B cell (primary cell): Measurements from ENCODE around the gene LIPG. TPM values are rescaled to one million over a fixed set of nuclear protein-coding genes. Genes with fewer than 3 reads are reported as not detected.

Experiments used
- ATAC-seq: fragments of 200-7000 bp; cut with Tn5 transposase; one replicate; pipeline ENCODE4 v1.10.0; 2021; ENCODE audit warnings: low read depth, mild to moderate bottlenecking, moderate number of reproducible peaks, moderate library complexity
- CTCF ChIA-PET: fragments of 350-600 bp; sonication (Branson Sonifier 250); formaldehyde crosslinking; loops from one replicate; lab custom pipeline; 2021; ENCODE audit warnings: antibody characterized with exemption, inconsistent platforms; lab: Charles Lee
- POLR2A ChIA-PET: fragments of 350-600 bp; sonication (Branson Sonifier 250); formaldehyde crosslinking; loops from one replicate; lab custom pipeline; 2021; ENCODE audit warnings: antibody characterized with exemption; lab: Charles Lee
- DNase-seq: peaks from one replicate; pipeline ENCODE4 v3.0.0; 2013
- H2AFZ ChIP-seq: 2 replicates; pipeline ENCODE4 v1.6.1; 2012; ENCODE audit warnings: mild to moderate bottlenecking, low read depth, low read length; ENCODE audit not compliant: insufficient read depth, poor library complexity, severe bottlenecking
- H3K27ac ChIP-seq, 2 donors: 1 replicate in 1 of 2; 2 replicates in 1 of 2; pipeline ENCODE4 v1.5.1; 2012 to 2013; ENCODE audit warnings: low read length in 2 of 2, mild to moderate bottlenecking in 2 of 2, moderate library complexity in 1 of 2
- H3K27me3 ChIP-seq, 4 experiments: fragments of 200-600 bp in 1 of 4; sonication (generic) in 1 of 4; replicated peaks in 1 of 4; 1 replicate in 2 of 4; 2 replicates in 2 of 4; pipeline versions ENCODE4 v1.6.1 to v1.7.0; 2013 to 2016; ENCODE audit warnings: low read length in 3 of 4, mild to moderate bottlenecking in 2 of 4, mixed read lengths in 1 of 4, moderate library complexity in 1 of 4; ENCODE audit not compliant: insufficient read depth in 4 of 4, control insufficient read depth in 3 of 4; ENCODE audit errors: control extremely low read depth in 1 of 4
- H3K36me3 ChIP-seq, 2 experiments: replicated peaks in 1 of 2; 1 replicate in 1 of 2; 2 replicates in 1 of 2; pipeline versions ENCODE4 v1.6.1 to v1.7.1; 2013; ENCODE audit warnings: low read length in 1 of 2; ENCODE audit not compliant: insufficient read depth in 2 of 2, control insufficient read depth in 1 of 2; ENCODE audit errors: control extremely low read depth in 1 of 2, extremely low read depth in 1 of 2
- H3K4me1 ChIP-seq, 2 donors: fragments of 200-600 bp in 1 of 2; sonication (generic) in 1 of 2; 1 replicate in 1 of 2; 2 replicates in 1 of 2; pipeline versions ENCODE4 v1.5.1 to v1.6.1; 2013 to 2017; ENCODE audit warnings: low read length in 2 of 2; ENCODE audit not compliant: control insufficient read depth in 2 of 2, insufficient read depth in 2 of 2
- H3K4me2 ChIP-seq: replicated peaks from 2 replicates; pipeline ENCODE3; 2012; ENCODE audit warnings: mild to moderate bottlenecking, low read depth, low read length; ENCODE audit not compliant: poor library complexity, severe bottlenecking
- H3K4me3 ChIP-seq, 5 experiments: fragments of 200-600 bp in 1 of 5; sonication (generic) in 1 of 5; 1 replicate in 3 of 5; 2 replicates in 2 of 5; pipeline versions ENCODE4 v1.5.1 to v1.7.0; 2011 to 2016; ENCODE audit warnings: low read length in 4 of 5, mild to moderate bottlenecking in 4 of 5, low read depth in 2 of 5, control low read depth in 1 of 5, moderate library complexity in 1 of 5; ENCODE audit not compliant: insufficient read depth in 1 of 5; ENCODE audit errors: control extremely low read depth in 1 of 5, extremely low read depth in 1 of 5
- H3K79me2 ChIP-seq: fragments of 200-600 bp; sonication (generic); one replicate; pipeline ENCODE4 v1.6.0; 2016; ENCODE audit warnings: low read length; ENCODE audit not compliant: control insufficient read depth, insufficient read depth
- H3K9ac ChIP-seq: fragments of 200-600 bp; sonication (generic); 2 replicates; pipeline ENCODE4 v1.6.1; 2017; ENCODE audit warnings: mild to moderate bottlenecking, low read length, moderate library complexity
- H3K9me3 ChIP-seq, 3 donors: one replicate each; pipeline versions ENCODE4 v1.6.1 to v1.7.1; 2013; ENCODE audit warnings: low read length in 2 of 3; ENCODE audit not compliant: control insufficient read depth in 2 of 3, insufficient read depth in 1 of 3; ENCODE audit errors: control extremely low read depth in 1 of 3
- H4K20me1 ChIP-seq: 2 replicates; pipeline ENCODE4 v1.6.0; 2012; ENCODE audit warnings: mild to moderate bottlenecking, low read length; ENCODE audit not compliant: insufficient read depth, control insufficient read depth, poor library complexity, severe bottlenecking
- H3K27ac Mint-ChIP-seq: one replicate; pipeline ENCODE4 v1.8.0; 2021; ENCODE audit warnings: mixed read lengths
- H3K27me3 Mint-ChIP-seq: one replicate; pipeline ENCODE4 v1.8.0; 2021; ENCODE audit warnings: mixed read lengths
- H3K4me1 Mint-ChIP-seq: one replicate; pipeline ENCODE4 v1.8.0; 2021; ENCODE audit warnings: mixed read lengths
- H3K4me3 Mint-ChIP-seq: one replicate; pipeline ENCODE4 v1.8.0; 2021; ENCODE audit warnings: mixed read lengths
- H3K9me3 Mint-ChIP-seq: one replicate; pipeline ENCODE4 v1.8.0; 2022; ENCODE audit warnings: mixed read lengths; ENCODE audit not compliant: insufficient read depth
- EZH2 ChIP-seq: IDR thresholded peaks from 2 replicates; pipeline ENCODE4 v1.6.1; 2012; ENCODE audit warnings: borderline replicate concordance, low read depth, mild to moderate bottlenecking, moderate library complexity, low read length; ENCODE audit not compliant: insufficient read depth, poor library complexity, severe bottlenecking
- WGBS: methylation state at CpG from one replicate; pipeline ENCODE4 v1.1.5; 2013; ENCODE audit warnings: missing lambda C conversion rate; ENCODE audit not compliant: insufficient coverage; 5-methylcytosine and 5-hydroxymethylcytosine counted together
- intact Hi-C: fragments of 100-400 bp; cut with micrococcal nuclease; formaldehyde crosslinking; loops from one replicate; pipeline ENCODE4 v1.10.0; 2022
- polyA plus RNA-seq: library from polyadenylated mRNA; depleted of rRNA; stranded (reverse); fragments of >200 nt; gene quantifications from 2 replicates; pipeline ENCODE4 v1.2.3, GENCODE V29; 2012
- total RNA-seq, 2 donors: library from RNA; stranded (reverse); fragments of 120-200 nt in 1 of 2; gene quantifications; 1 replicate in 1 of 2; 2 replicates in 1 of 2; pipeline versions ENCODE4 v1.2.3 to v1.2.4, GENCODE V29; 2013 to 2022
- TF ChIP-seq, protein P1 (sequence below): fragments of 200-600 bp; IDR thresholded peaks from one replicate; pipeline ENCODE4 v1.8.0; 2022; ENCODE audit warnings: antibody characterized with exemption, mild to moderate bottlenecking

Gene LIPG
- total and polyA plus RNA-seq, 2 donors (not counting 1 experiment from before 2014, with no cell fraction given): not detected

DNA sequence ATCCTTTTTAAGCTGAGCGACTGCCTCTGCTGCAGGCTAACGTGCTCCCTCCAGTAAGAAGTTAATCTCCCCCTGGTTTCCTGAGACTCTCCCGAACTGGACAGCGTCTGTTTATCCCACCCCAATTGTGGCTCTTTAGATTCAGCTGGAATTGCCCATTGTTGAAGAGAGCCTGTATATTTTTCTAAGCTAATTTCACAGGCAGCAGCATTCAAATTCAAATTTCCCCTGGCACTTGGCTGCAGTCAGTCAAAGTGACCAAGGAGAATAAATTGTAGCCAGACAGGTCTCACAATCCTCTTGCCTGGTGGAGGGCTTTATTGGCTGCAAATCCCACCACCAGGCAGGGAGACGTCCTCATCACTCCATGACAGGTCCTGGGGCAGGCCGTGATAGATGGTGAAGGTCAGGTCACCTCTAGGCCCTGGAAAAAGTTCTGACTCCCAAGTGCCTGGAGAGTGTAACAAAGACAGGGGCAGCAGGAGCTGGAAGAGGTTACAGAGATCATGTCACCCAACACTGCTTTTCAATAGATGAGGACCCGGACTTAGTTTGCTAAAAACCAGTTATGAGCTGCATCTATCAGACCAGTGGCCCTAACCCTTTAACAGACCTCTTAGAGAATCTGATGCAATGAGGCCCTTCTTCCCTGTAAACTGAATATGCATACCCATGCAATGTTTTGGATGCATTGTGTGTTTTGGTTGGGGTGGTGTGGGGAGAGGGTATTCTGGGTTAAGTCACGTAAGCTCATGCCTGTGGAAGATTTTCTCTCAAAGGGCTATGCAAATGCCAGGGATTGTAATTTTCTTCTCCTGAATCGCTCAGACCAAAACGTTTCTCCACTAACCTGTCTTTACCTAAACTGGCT, 42.5 kb upstream of the LIPG start:
- no peak overlapping the region for H3K27ac ChIP-seq
- Mint-ChIP-seq H3K27me3 (peaks cover 16% of the 10 kb centered on the region), H3K4me1 (no peaks in the 10 kb centered on the region), H3K4me3 (no peak overlapping the region), H3K9me3 (no peaks in the 10 kb centered on the region), H3K27ac (no peak overlapping the region)
- H3K4me2 ChIP-seq: no peak overlapping the region
- CTCF ChIA-PET: interaction anchor here (0.9 to 1.5 kb wide), 2 partner anchors 9 to 339 kb away, joined by 3 to 5 read pairs; no protein-coding TSS in a partner anchor
- no peak for ATAC-seq
- POLR2A ChIA-PET: no interaction called here
- intact Hi-C loops: no loop called here
- no peaks in the 10 kb centered on the region for H3K79me2 ChIP-seq
- no peak overlapping the region for H2AFZ ChIP-seq
- H4K20me1 ChIP-seq: no peaks in the 10 kb centered on the region
- WGBS: 93% methylated on average over 7 of the region's 10 CpGs
- no peaks in the 10 kb centered on the region for H3K27me3 ChIP-seq
- no peaks in the 10 kb centered on the region for H3K36me3 ChIP-seq
- no peak overlapping the region for H3K4me3 ChIP-seq
- H3K9me3 ChIP-seq: no peaks in the 10 kb centered on the region
- H3K9ac ChIP-seq: no peak overlapping the region
- TF ChIP-seq EZH2: no peak
- TF ChIP-seq, protein P1, sequence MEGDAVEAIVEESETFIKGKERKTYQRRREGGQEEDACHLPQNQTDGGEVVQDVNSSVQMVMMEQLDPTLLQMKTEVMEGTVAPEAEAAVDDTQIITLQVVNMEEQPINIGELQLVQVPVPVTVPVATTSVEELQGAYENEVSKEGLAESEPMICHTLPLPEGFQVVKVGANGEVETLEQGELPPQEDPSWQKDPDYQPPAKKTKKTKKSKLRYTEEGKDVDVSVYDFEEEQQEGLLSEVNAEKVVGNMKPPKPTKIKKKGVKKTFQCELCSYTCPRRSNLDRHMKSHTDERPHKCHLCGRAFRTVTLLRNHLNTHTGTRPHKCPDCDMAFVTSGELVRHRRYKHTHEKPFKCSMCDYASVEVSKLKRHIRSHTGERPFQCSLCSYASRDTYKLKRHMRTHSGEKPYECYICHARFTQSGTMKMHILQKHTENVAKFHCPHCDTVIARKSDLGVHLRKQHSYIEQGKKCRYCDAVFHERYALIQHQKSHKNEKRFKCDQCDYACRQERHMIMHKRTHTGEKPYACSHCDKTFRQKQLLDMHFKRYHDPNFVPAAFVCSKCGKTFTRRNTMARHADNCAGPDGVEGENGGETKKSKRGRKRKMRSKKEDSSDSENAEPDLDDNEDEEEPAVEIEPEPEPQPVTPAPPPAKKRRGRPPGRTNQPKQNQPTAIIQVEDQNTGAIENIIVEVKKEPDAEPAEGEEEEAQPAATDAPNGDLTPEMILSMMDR: no peak
- no peaks in the 10 kb centered on the region for H3K4me1 ChIP-seq
- DNase-seq: no peak

DNA sequence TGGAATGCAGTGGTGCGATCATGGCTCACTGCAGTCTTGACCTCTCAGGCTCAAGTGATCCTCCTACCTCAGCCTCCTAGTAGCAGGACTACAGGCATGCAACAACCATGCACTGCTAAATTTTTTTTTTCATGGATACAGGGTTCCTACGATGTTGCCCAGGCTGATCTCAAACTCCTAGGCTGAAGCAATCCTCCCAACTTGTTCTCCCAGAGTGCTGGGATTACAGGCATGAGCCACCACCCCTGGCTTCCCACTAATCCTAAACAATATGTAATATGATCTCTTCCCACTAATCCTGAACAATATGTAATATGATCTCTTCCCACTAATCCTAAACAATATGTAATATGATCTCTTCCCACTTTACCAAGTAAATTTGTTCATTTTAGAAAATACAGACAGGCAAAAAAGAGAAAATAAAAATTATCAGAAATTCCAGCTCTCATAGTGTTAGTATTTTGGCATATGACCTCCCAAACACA, 41.2 kb upstream of the LIPG start:
- intact Hi-C loops: no loop called here
- Histone ChIP-seq H2AFZ (no peak overlapping the region), H4K20me1 (no peaks in the 10 kb centered on the region), H3K79me2 (no peaks in the 10 kb centered on the region), H3K27me3 (peaks cover 0 to 3% (median 0%) of the 10 kb centered on the region in 4 experiments), H3K4me3 (no peak overlapping the region), H3K36me3 (no peaks in the 10 kb centered on the region), H3K9ac (no peak overlapping the region), H3K4me2 (no peak overlapping the region), H3K27ac (no peak overlapping the region), H3K9me3 (no peaks in the 10 kb centered on the region), H3K4me1 (no peaks in the 10 kb centered on the region)
- Mint-ChIP-seq H3K4me3 (no peak overlapping the region), H3K9me3 (no peaks in the 10 kb centered on the region), H3K4me1 (no peaks in the 10 kb centered on the region), H3K27me3 (peaks cover 19% of the 10 kb centered on the region), H3K27ac (no peak overlapping the region)
- ATAC-seq (no peak), DNase-seq (no peak)
- WGBS: 93% methylated on average over 2 of the region's 2 CpGs
- TF ChIP-seq, protein P1: no peak
- TF ChIP-seq EZH2: no peak
- CTCF ChIA-PET: no interaction called here
- POLR2A ChIA-PET: no interaction called here
